ENCODE measurements around the gene STAT5B.

GRCh38 chr17:42248351-42249179 lies 27.6 kb downstream of the STAT5B start:
- no peak for TF ChIP-seq CTCF (IDR thresholded peaks at IDR 0.05; ENCODE audit: insufficient read depth, low read length, poor library complexity, severe bottlenecking)
- no peak for TF ChIP-seq EZH2phosphoT487 (conservative IDR thresholded peaks at IDR 0.05; ENCODE audit: low read length)
